Aorta (tissue), 5 donors: Measurements from ENCODE around the gene STBD1. TPM values are rescaled to one million over a fixed set of nuclear protein-coding genes. Genes with fewer than 3 reads are reported as not detected.

Experiments used
- ATAC-seq: fragments of 200-7000 bp; cut with Tn5 transposase; one replicate; pipeline ENCODE4 v1.9.1; 2022; ENCODE audit warnings: moderate library complexity; ENCODE audit not compliant: low FRiP score
- DNase-seq, 2 donors: peaks; one replicate each; pipeline ENCODE4 v3.0.0-alpha.2; 2020
- H3K27ac ChIP-seq, 2 donors: one replicate each; pipeline ENCODE4 v1.5.1; 2013; ENCODE audit warnings: low read length in 2 of 2, mild to moderate bottlenecking in 2 of 2, moderate library complexity in 2 of 2, control low read depth in 1 of 2, inconsistent platforms in 1 of 2, low read depth in 1 of 2
- H3K27me3 ChIP-seq, 2 donors: one replicate each; pipeline ENCODE4 v1.6.1; 2013; ENCODE audit warnings: control low read depth in 1 of 2, low read length in 1 of 2, mild to moderate bottlenecking in 1 of 2, moderate library complexity in 1 of 2; ENCODE audit not compliant: insufficient read depth in 2 of 2, control insufficient read depth in 1 of 2
- H3K36me3 ChIP-seq, 2 donors: one replicate each; pipeline ENCODE4 v1.6.1; 2013; ENCODE audit warnings: control low read depth in 1 of 2, low read length in 1 of 2, mild to moderate bottlenecking in 1 of 2; ENCODE audit not compliant: insufficient read depth in 2 of 2, control insufficient read depth in 1 of 2
- H3K4me1 ChIP-seq, 2 donors: one replicate each; pipeline ENCODE4 v1.6.1; 2013; ENCODE audit warnings: low read length in 2 of 2, control low read depth in 1 of 2, mild to moderate bottlenecking in 1 of 2, moderate library complexity in 1 of 2; ENCODE audit not compliant: insufficient read depth in 2 of 2, control insufficient read depth in 1 of 2
- H3K4me3 ChIP-seq, 2 donors: one replicate each; pipeline ENCODE4 v1.5.1; 2013; ENCODE audit warnings: low read length in 2 of 2, control low read depth in 1 of 2, mild to moderate bottlenecking in 1 of 2
- H3K9me3 ChIP-seq: one replicate; pipeline ENCODE4 v1.6.1; 2013; ENCODE audit warnings: mild to moderate bottlenecking, low read length; ENCODE audit not compliant: control insufficient read depth
- WGBS, 2 donors: extraction: QIAGEN DNeasy Blood & Tissue Kit; methylation state at CpG; one replicate each; pipeline ENCODE4 v1.1.7; 2013; 5-methylcytosine and 5-hydroxymethylcytosine counted together
- intact Hi-C, 2 donors: fragments of 100-400 bp; cut with DNase I; formaldehyde crosslinking; loops; one replicate each; pipeline versions ENCODE4 v1.14.2 to v1.15.0; 2022
- polyA plus RNA-seq, 2 donors: library from polyadenylated mRNA; stranded (reverse); fragments of 200-250 nt; gene quantifications; one replicate each; pipeline ENCODE4 v1.2.3, GENCODE V29; 2013
- total RNA-seq, 2 donors: library from RNA; stranded (reverse); fragmentation: NEBNext Ultra II Directional; extraction: Animal tissue kit (Norgen Biotek cat#: 25700); gene quantifications; one replicate each; pipeline ENCODE4 v1.2.1, GENCODE V29; 2021
- donor health status: healthy with polysubstance abuse.
- donor health status: Bipolar disorder and iron deficiency.
- donor health status: DM: no; HTN: no; CAD: no.
- donor health status: DM: no; HTN: no; CAD: no.
- donor health status: DM: yes; HTN: yes; CAD: no.

Gene STBD1
- total and polyA plus RNA-seq, 4 donors, result 7.4 to 16.8 (median 11.7) TPM

GRCh38 chr4:76325072-76325471, 18.5 kb downstream of the STBD1 start:
- ATAC-seq, result no peak

DNA sequence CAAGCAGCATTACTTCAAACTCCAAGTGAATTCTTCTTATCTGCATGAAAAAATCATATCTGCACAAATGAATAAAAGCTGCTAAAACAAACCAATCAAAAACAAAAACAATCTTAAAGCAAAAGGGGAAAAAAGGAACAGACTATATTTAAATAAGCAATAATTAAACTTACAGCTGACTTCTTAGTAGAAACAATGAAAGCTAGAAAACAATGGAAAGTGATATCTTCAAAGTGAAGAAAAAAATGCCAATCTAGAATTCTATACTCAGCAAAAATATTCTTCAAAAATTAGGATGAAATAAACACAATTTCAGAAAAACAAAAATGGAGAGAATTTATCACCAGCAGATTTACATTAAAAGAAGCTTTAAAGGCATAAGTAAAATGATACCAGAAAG, 20.0 kb downstream of the STBD1 start:
- H3K4me1 ChIP-seq, result no peaks in the 10 kb centered on the region
- no peaks in the 10 kb centered on the region for H3K27me3 ChIP-seq
- DNase-seq (no peak), ATAC-seq (no peak)
- intact Hi-C loops, result no loop called here
- no peaks in the 10 kb centered on the region for H3K36me3 ChIP-seq
- H3K9me3 ChIP-seq, result peaks cover 1% of the 10 kb centered on the region
- H3K27ac ChIP-seq, result no peak overlapping the region
- H3K4me3 ChIP-seq, result no peak overlapping the region

More at GRCh38 chr4:76325072-76325471, 18.5 kb downstream of the STBD1 start:
- intact Hi-C loops, result no loop called here
- Histone ChIP-seq H3K4me3 (no peak overlapping the region), H3K27me3 (no peaks in the 10 kb centered on the region), H3K4me1 (no peaks in the 10 kb centered on the region), H3K27ac (no peak overlapping the region), H3K9me3 (peaks cover 1% of the 10 kb centered on the region), H3K36me3 (no peaks in the 10 kb centered on the region)
- DNase-seq, result no peak

- H3K27me3 ChIP-seq, result no peaks in the 10 kb centered on the region
- no peak overlapping the region for H3K27ac ChIP-seq
- no peaks in the 10 kb centered on the region for H3K4me1 ChIP-seq
- no peaks in the 10 kb centered on the region for H3K36me3 ChIP-seq
- no peak overlapping the region for H3K4me3 ChIP-seq
- no peaks in the 10 kb centered on the region for H3K9me3 ChIP-seq
- ATAC-seq (no peak), DNase-seq (no peak)
- intact Hi-C loops, result no loop called here
- WGBS, 2 donors, result 76 to 77% methylated on average over 3 of the region's 3 CpGs
Observed at GRCh38 chr4:76334885-76335284, 28.4 kb downstream of the STBD1 start.

GRCh38 chr4:76339364-76339763, 32.8 kb downstream of the STBD1 start:
- Histone ChIP-seq H3K4me3 (no peak overlapping the region), H3K27me3 (no peaks in the 10 kb centered on the region), H3K4me1 (no peaks in the 10 kb centered on the region), H3K27ac (no peak overlapping the region), H3K36me3 (no peaks in the 10 kb centered on the region), H3K9me3 (no peaks in the 10 kb centered on the region)
- DNase-seq (no peak), ATAC-seq (no peak)
- 73 to 76% methylated on average over 2 of the region's 2 CpGs for WGBS, 2 donors
- intact Hi-C loops, result no loop called here

- Histone ChIP-seq H3K27ac (no peak overlapping the region), H3K4me3 (no peak overlapping the region), H3K36me3 (no peaks in the 10 kb centered on the region), H3K27me3 (no peaks in the 10 kb centered on the region), H3K4me1 (no peaks in the 10 kb centered on the region), H3K9me3 (no peaks in the 10 kb centered on the region)
- intact Hi-C loops, result no loop called here
- DNase-seq (no peak), ATAC-seq (no peak)
Observed at GRCh38 chr4:76341063-76341462, 34.5 kb downstream of the STBD1 start.

DNA sequence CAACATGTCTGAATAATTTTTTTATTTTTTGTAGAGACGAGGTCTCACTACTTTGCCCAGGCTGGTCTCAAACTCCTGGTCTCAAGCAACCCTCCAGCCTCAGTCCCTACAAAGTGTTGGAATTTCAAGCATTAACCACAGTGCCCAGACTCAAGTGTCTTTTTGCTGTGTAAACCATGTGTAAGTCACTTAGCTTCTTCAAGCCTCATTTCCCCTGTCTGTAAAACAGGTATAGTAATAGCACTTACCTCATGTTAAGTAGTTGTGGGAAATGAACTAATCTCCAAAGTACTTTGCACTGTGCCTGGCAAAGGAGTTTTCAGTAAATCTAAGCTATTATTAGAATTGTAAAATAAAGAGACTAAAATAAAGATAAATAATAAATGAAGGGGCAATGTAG, 35.7 kb downstream of the STBD1 start:
- no peak overlapping the region for H3K27ac ChIP-seq
- H3K9me3 ChIP-seq, result no peaks in the 10 kb centered on the region
- no peak overlapping the region for H3K4me3 ChIP-seq
- DNase-seq, result no peak
- no peaks in the 10 kb centered on the region for H3K27me3 ChIP-seq
- intact Hi-C loops, result no loop called here
- 82 to 88% methylated on average over 1 of the region's 1 CpG for WGBS, 2 donors
- H3K4me1 ChIP-seq, result no peaks in the 10 kb centered on the region
- no peaks in the 10 kb centered on the region for H3K36me3 ChIP-seq
- ATAC-seq, result no peak

DNA sequence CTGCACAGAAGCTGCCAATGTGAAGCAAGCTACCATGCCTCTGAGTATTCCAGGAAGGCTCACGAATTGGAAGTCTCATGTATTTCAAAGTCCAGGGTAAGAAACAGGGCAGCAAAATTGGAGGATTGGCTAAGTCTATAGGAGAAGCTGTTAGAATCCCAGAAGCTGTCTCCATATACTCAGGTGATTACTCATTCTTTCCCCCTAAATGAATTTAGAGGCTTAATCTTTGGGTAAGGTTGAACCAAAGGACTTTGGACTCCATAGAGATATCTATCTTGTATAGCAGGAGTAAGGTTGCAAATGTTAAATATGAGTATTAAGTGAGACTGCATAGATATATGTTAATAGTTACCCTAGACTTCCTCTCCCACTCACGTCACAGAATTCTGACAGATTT, 36.3 kb downstream of the STBD1 start:
- intact Hi-C loops, result no loop called here
- H3K27me3 ChIP-seq, result no peaks in the 10 kb centered on the region
- no peak overlapping the region for H3K4me3 ChIP-seq
- 85% methylated on average over 2 of the region's 2 CpGs for WGBS, 2 donors
- no peaks in the 10 kb centered on the region for H3K9me3 ChIP-seq
- H3K36me3 ChIP-seq, result no peaks in the 10 kb centered on the region
- ATAC-seq, result no peak
- no peak for DNase-seq
- no peak overlapping the region for H3K27ac ChIP-seq
- no peaks in the 10 kb centered on the region for H3K4me1 ChIP-seq

- ATAC-seq, result no peak
- DNase-seq, result no peak
- H3K27ac ChIP-seq, result no peak overlapping the region
- WGBS, 2 donors, result 38 to 48% methylated on average over 9 of the region's 9 CpGs
- intact Hi-C loops, result no loop called here
- H3K4me3 ChIP-seq, result no peak overlapping the region
- H3K27me3 ChIP-seq, result no peaks in the 10 kb centered on the region
- no peaks in the 10 kb centered on the region for H3K4me1 ChIP-seq
- peaks cover 2% of the 10 kb centered on the region for H3K9me3 ChIP-seq
- no peaks in the 10 kb centered on the region for H3K36me3 ChIP-seq
Observed at GRCh38 chr4:76354517-76355473, 48.3 kb downstream of the STBD1 start.

DNA sequence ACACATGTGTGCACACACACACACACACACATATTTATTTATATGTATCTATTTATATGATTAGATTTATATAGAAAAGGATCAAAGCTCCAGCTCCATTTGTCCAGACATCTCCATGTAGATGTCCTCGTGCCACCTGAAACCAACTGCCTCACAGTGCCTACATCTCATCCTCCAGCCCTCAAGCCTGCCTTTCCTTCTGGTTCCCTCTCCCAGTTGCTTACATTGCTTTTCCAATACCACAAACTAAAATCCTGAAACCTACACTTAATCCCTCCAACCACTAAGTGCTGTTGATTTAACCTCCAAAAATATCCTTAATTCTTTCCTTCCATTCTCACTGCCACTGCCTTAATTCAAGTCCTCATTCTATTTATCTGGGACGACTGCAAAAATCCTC, 51.4 kb downstream of the STBD1 start:
- Histone ChIP-seq H3K4me3 (no peak overlapping the region), H3K9me3 (peaks cover 5% of the 10 kb centered on the region), H3K36me3 (no peaks in the 10 kb centered on the region), H3K27ac (no peak overlapping the region), H3K27me3 (no peaks in the 10 kb centered on the region), H3K4me1 (no peaks in the 10 kb centered on the region)
- ATAC-seq, result no peak
- DNase-seq, result no peak
- intact Hi-C loops, result no loop called here
- WGBS, 2 donors, result 60 to 72% methylated on average over 2 of the region's 2 CpGs
